Large intestine (tissue), 3 donors: ENCODE measurements around the gene FAM184A. TPM values are rescaled to one million over a fixed set of nuclear protein-coding genes. Genes with fewer than 3 reads are reported as not detected.
A peak's percentile ranks its signal among the peaks of the same experiment; 100 is the strongest.
"Not testable (repeated sequence)": the region's sequence is repeated elsewhere in the genome, so short reads cannot be mapped to it uniquely, and the experiment has no call there.

Experiments
- DNase-seq, 2 donors: peaks; one replicate each; pipeline versions ENCODE4 v3.0.0 to v3.0.0-alpha.2; 2013
- H3K27ac ChIP-seq: one replicate; pipeline ENCODE4 v1.5.1; 2013; ENCODE audit warnings: low read length
- H3K27me3 ChIP-seq: 2 replicates; pipeline ENCODE4 v1.6.1; 2013; ENCODE audit warnings: low read length; ENCODE audit not compliant: control insufficient read depth, insufficient read depth
- H3K36me3 ChIP-seq: 2 replicates; pipeline ENCODE4 v1.6.1; 2013; ENCODE audit warnings: low read length; ENCODE audit not compliant: control insufficient read depth, insufficient read depth
- H3K4me1 ChIP-seq: one replicate; pipeline ENCODE4 v1.6.1; 2013; ENCODE audit warnings: low read length; ENCODE audit not compliant: control insufficient read depth, insufficient read depth
- H3K4me3 ChIP-seq: one replicate; pipeline ENCODE4 v1.5.1; 2013; ENCODE audit warnings: low read length
- H3K9me3 ChIP-seq: one replicate; pipeline ENCODE4 v1.6.1; 2013; ENCODE audit warnings: mild to moderate bottlenecking, low read depth, low read length, moderate library complexity; ENCODE audit not compliant: control insufficient read depth
- WGBS: methylation state at CpG from one replicate; pipeline ENCODE4 v1.1.5; 2013; ENCODE audit warnings: low lambda C conversion rate; ENCODE audit not compliant: insufficient coverage; 5-methylcytosine and 5-hydroxymethylcytosine counted together
- polyA plus RNA-seq: library from polyadenylated mRNA; unstranded; fragments of 120-200 nt; gene quantifications from one replicate; pipeline ENCODE4 v1.2.1, GENCODE V29; 2013

FAM184A gene
- polyA plus RNA-seq, 1 donor, result 13.8 TPM

- no CpG with 5 or more reads among the region's 2 CpGs for WGBS
Observed at GRCh38 chr6:119020597-119021561, 57.6 kb downstream of the FAM184A start.

GRCh38 chr6:119015165-119015564 is 63.3 kb downstream of the FAM184A start:
- not testable (repeated sequence) for H3K4me1 ChIP-seq, H3K36me3 ChIP-seq, DNase-seq, H3K27ac ChIP-seq, H3K27me3 ChIP-seq, H3K9me3 ChIP-seq, H3K4me3 ChIP-seq
- no CpG with 5 or more reads among the region's 22 CpGs for WGBS

More at GRCh38 chr6:119020597-119021561, 57.6 kb downstream of the FAM184A start:
- Histone ChIP-seq H3K9me3 (no peaks in the 10 kb centered on the region), H3K4me1 (no peaks in the 10 kb centered on the region), H3K36me3 (peaks cover 2% of the 10 kb centered on the region), H3K27me3 (no peaks in the 10 kb centered on the region), H3K27ac (no peak overlapping the region), H3K4me3 (no peak overlapping the region)
- DNase-seq, result no peak

- peaks cover 3% of the 10 kb centered on the region for H3K9me3 ChIP-seq
- no CpG with 5 or more reads among the region's 1 CpG for WGBS
- H3K4me3 ChIP-seq, result no peak overlapping the region
- H3K27me3 ChIP-seq, result no peaks in the 10 kb centered on the region
- no peak for DNase-seq
- peaks cover 3% of the 10 kb centered on the region for H3K36me3 ChIP-seq
- H3K4me1 ChIP-seq, result no peaks in the 10 kb centered on the region
- no peak overlapping the region for H3K27ac ChIP-seq
Observed at GRCh38 chr6:119012521-119012920, 65.9 kb downstream of the FAM184A start.

DNA sequence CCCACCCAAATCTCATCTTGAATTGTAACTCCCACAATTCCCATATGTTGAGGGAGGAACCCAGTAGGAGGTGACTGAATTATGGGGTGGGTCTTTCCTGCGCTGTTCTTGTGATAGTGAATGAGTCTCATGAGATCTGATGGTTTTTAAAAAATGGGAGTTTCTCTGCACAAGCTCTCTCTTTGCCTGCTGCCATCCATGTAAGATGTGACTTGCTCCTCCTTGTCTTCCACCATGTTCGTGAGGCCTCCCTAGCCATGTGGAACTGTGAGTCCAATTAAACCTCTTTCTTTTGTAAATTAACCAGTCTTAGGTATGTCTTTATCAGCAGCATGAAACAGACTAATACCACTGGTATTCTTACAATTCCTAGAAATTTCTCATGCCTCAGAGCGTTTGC is 69.2 kb downstream of the FAM184A start:
- not testable (repeated sequence) for H3K27me3 ChIP-seq, DNase-seq, H3K36me3 ChIP-seq, H3K9me3 ChIP-seq, H3K27ac ChIP-seq, H3K4me1 ChIP-seq, H3K4me3 ChIP-seq
- WGBS, result no CpG with 5 or more reads among the region's 3 CpGs

DNA sequence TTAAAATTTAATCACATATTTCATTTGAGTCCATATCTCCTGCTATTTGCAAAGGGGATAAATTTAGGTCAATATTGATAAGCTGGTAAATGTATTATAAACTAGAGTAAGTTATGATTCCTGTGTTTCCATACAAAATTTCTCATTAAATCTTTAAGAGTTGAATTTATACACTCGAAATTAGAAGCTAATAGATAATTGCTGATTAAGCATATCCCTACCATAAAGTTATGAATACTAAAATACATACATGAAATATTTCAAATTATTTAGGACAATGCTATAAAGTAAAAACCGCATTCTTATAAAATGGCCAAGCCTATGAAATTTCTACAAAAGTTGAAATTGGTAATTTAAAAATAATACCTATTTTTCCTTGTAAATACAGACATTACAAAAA is 71.5 kb downstream of the FAM184A start:
- Histone ChIP-seq H3K27me3 (no peaks in the 10 kb centered on the region), H3K4me1 (no peaks in the 10 kb centered on the region), H3K9me3 (no peaks in the 10 kb centered on the region), H3K27ac (no peak overlapping the region), H3K36me3 (peaks cover 3% of the 10 kb centered on the region), H3K4me3 (no peak overlapping the region)
- WGBS, result 95% methylated on average over 2 of the region's 2 CpGs
- DNase-seq, result no peak

- no peak overlapping the region for H3K27ac ChIP-seq
- H3K4me1 ChIP-seq, result peaks cover 21% of the 10 kb centered on the region
- no peak overlapping the region for H3K4me3 ChIP-seq
- 20% methylated on average over 1 of the region's 1 CpG for WGBS
- no peaks in the 10 kb centered on the region for H3K9me3 ChIP-seq
- no peak for DNase-seq
- H3K27me3 ChIP-seq, result no peaks in the 10 kb centered on the region
- H3K36me3 ChIP-seq, result no peaks in the 10 kb centered on the region
Observed at GRCh38 chr6:119002069-119002468, 76.4 kb downstream of the FAM184A start.

DNA sequence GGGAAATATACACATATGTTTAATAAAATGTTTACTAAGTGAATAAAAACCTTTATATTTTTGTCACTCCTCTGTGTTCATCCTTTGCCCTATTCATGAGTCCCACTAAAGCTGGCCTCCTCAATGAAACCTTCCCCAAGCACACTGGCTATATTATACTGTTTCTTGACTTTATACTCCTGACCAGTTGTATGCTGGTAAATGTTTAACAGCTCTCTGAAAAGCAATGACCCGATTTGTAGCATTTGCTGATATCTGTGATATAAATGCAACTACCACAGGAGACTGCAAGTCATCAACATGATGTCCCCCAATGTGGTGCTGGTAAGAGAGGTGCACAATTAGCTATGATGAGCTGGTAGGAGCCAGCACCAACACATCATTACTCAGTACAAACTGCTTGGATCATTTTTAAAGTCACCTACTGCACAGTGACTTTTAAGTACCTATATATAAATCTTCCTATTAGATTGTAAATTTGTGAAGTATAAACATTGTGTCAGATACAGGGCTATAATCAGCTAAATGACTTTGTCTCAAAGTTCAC is 78.9 kb downstream of the FAM184A start:
- peak; percentile 22 to 86 for DNase-seq
- no CpG with 5 or more reads among the region's 1 CpG for WGBS
- Histone ChIP-seq H3K9me3 (no peaks in the 10 kb centered on the region), H3K27ac (peak overlapping the region; percentile 64), H3K27me3 (no peaks in the 10 kb centered on the region), H3K36me3 (no peaks in the 10 kb centered on the region), H3K4me3 (no peak overlapping the region), H3K4me1 (peaks cover 21% of the 10 kb centered on the region)

- no CpG with 5 or more reads among the region's 3 CpGs for WGBS
- H3K4me1 ChIP-seq, result peaks cover 21% of the 10 kb centered on the region
- DNase-seq, H3K27me3 ChIP-seq, H3K36me3 ChIP-seq, H3K4me3 ChIP-seq, H3K27ac ChIP-seq, H3K9me3 ChIP-seq: not testable (repeated sequence)
Observed at GRCh38 chr6:118997426-118997825, 81.0 kb downstream of the FAM184A start.

GRCh38 chr6:118996289-118996820 is 82.1 kb downstream of the FAM184A start:
- H3K27ac ChIP-seq, result no peak overlapping the region
- no peaks in the 10 kb centered on the region for H3K36me3 ChIP-seq
- no peaks in the 10 kb centered on the region for H3K9me3 ChIP-seq
- H3K4me3 ChIP-seq, result no peak overlapping the region
- WGBS, result 100% methylated on average over 2 of the region's 4 CpGs
- peaks cover 21% of the 10 kb centered on the region for H3K4me1 ChIP-seq
- DNase-seq, result no peak
- no peaks in the 10 kb centered on the region for H3K27me3 ChIP-seq

DNA sequence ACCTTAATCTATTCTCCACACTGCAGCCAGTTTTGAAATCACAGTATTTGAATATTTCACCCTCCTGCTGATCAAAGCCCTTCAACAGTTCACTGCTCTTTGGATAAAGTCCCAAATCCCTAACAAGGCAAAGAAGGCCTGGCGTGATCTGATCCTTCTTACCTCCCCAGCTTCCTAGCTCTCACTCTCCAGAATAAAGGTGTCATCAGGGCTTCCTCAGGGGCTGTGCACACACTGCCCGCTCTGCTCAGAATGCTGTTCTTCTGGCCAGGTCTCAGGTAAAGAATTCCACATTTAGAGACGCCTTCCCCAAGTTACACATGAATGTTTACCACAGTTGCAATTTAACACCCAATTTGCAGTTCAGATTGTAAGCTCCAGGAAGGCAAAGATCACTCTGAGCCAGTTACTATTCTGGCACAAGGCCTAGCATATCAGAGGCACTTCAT is 84.6 kb downstream of the FAM184A start:
- peaks cover 6% of the 10 kb centered on the region for H3K4me1 ChIP-seq
- no peak overlapping the region for H3K4me3 ChIP-seq
- DNase-seq, result no peak
- H3K27ac ChIP-seq, result no peak overlapping the region
- H3K9me3 ChIP-seq, result no peaks in the 10 kb centered on the region
- no CpG with 5 or more reads among the region's 3 CpGs for WGBS
- H3K36me3 ChIP-seq, result no peaks in the 10 kb centered on the region
- no peaks in the 10 kb centered on the region for H3K27me3 ChIP-seq
